HG03342 (cell line): Measurements from ENCODE around the gene ATP8B2.
"Not testable (repeated sequence)": the region's sequence is repeated elsewhere in the genome, so short reads cannot be mapped to it uniquely, and the experiment has no call there.

Source experiments
- ATAC-seq: cut with Tn5 transposase; IDR thresholded peaks from one replicate; pipeline ENCODE4 v1.9.1; 2021; ENCODE audit warnings: mild to moderate bottlenecking, moderate library complexity; ENCODE audit not compliant: unreplicated experiment

ATP8B2 gene

GRCh38 chr1:154346276-154346917, 21.1 kb downstream of the ATP8B2 start:
- ATAC-seq, result no peak

GRCh38 chr1:154347961-154348360, 22.6 kb downstream of the ATP8B2 start:
- no peak for ATAC-seq

GRCh38 chr1:154348429-154349076, 23.2 kb downstream of the ATP8B2 start:
- ATAC-seq, result no peak

- no peak for ATAC-seq
Observed at GRCh38 chr1:154349121-154349520, 23.8 kb downstream of the ATP8B2 start.

GRCh38 chr1:154350383-154350782, 25.1 kb downstream of the ATP8B2 start:
- ATAC-seq, result no peak

- no peak for ATAC-seq
Observed at GRCh38 chr1:154351363-154352068, 26.2 kb downstream of the ATP8B2 start.

GRCh38 chr1:154352245-154352580, 26.9 kb downstream of the ATP8B2 start:
- ATAC-seq, result no peak

- no peak for ATAC-seq
Observed at GRCh38 chr1:154352581-154353459, 27.5 kb downstream of the ATP8B2 start.

GRCh38 chr1:154353460-154353904, 28.2 kb downstream of the ATP8B2 start:
- ATAC-seq, result no peak

GRCh38 chr1:154353966-154354365, 28.6 kb downstream of the ATP8B2 start:
- ATAC-seq, result no peak

GRCh38 chr1:154358519-154358918, 33.2 kb downstream of the ATP8B2 start:
- ATAC-seq, result no peak

GRCh38 chr1:154360288-154360687, 35.0 kb downstream of the ATP8B2 start:
- no peak for ATAC-seq

- ATAC-seq, result not testable (repeated sequence)
Observed at GRCh38 chr1:154360881-154361280, 35.6 kb downstream of the ATP8B2 start.

GRCh38 chr1:154361357-154361756, 36.0 kb downstream of the ATP8B2 start:
- no peak for ATAC-seq

- no peak for ATAC-seq
Observed at GRCh38 chr1:154371436-154371835, 46.1 kb downstream of the ATP8B2 start.

GRCh38 chr1:154373777-154374357, 48.5 kb downstream of the ATP8B2 start:
- not testable (repeated sequence) for ATAC-seq

- ATAC-seq, result no peak
Observed at GRCh38 chr1:154379301-154379700, 54.0 kb downstream of the ATP8B2 start.

GRCh38 chr1:154384650-154385489, 59.5 kb downstream of the ATP8B2 start:
- ATAC-seq, result no peak

- no peak for ATAC-seq
Observed at GRCh38 chr1:154386643-154387352, 61.5 kb downstream of the ATP8B2 start.
